LNCaP clone FGC (cell line): ENCODE measurements around the gene SLC6A7.

ENCODE experiments used
- DNase-seq: peaks from one replicate; pipeline ENCODE4 v3.0.0-alpha.2; 2011; ENCODE audit warnings: low read depth
- H3K4me3 ChIP-seq: 2 replicates; pipeline ENCODE4 v1.5.1; 2011; ENCODE audit warnings: mild to moderate bottlenecking, low read depth, low read length, control low read depth
- CTCF ChIP-seq: IDR thresholded peaks from 2 replicates; pipeline ENCODE4 v1.5.1; 2012; ENCODE audit warnings: mild to moderate bottlenecking; ENCODE audit not compliant: control insufficient read depth, insufficient read depth; ENCODE audit errors: extremely low read depth

The SLC6A7 gene

GRCh38 chr5:150202501-150202900, 12.6 kb downstream of the SLC6A7 start:
- no peak for TF ChIP-seq CTCF
- no peak for DNase-seq
- no peak overlapping the region for H3K4me3 ChIP-seq

- DNase-seq, result no peak
- no peak for TF ChIP-seq CTCF
- H3K4me3 ChIP-seq, result no peak overlapping the region
Observed at GRCh38 chr5:150203832-150204589, 14.1 kb downstream of the SLC6A7 start.

- no peak for TF ChIP-seq CTCF
- H3K4me3 ChIP-seq, result no peak overlapping the region
- DNase-seq, result no peak
Observed at GRCh38 chr5:150204590-150204960, 14.7 kb downstream of the SLC6A7 start.

GRCh38 chr5:150206098-150206778, 16.4 kb downstream of the SLC6A7 start:
- no peak for DNase-seq

GRCh38 chr5:150206779-150207115, 16.9 kb downstream of the SLC6A7 start:
- DNase-seq, result no peak
- H3K4me3 ChIP-seq, result no peak overlapping the region
- TF ChIP-seq CTCF, result no peak

More at GRCh38 chr5:150206098-150206778, 16.4 kb downstream of the SLC6A7 start:
- TF ChIP-seq CTCF, result no peak
- H3K4me3 ChIP-seq, result no peak overlapping the region

- no peak overlapping the region for H3K4me3 ChIP-seq
- DNase-seq, result no peak
- no peak for TF ChIP-seq CTCF
Observed at GRCh38 chr5:150208187-150209098, 18.6 kb downstream of the SLC6A7 start.
